Endothelial cell of umbilical vein (primary cell): ENCODE measurements around the gene NABP1.

ENCODE experiments used
- CTCF ChIP-seq, 2 donors: IDR thresholded peaks; 1 replicate in 1 of 2; 2 replicates in 1 of 2; pipeline ENCODE4 v1.5.1; 2011; ENCODE audit warnings: low read length in 2 of 2, mild to moderate bottlenecking in 2 of 2, moderate library complexity in 2 of 2, control low read depth in 1 of 2, inconsistent platforms in 1 of 2, low read depth in 1 of 2; ENCODE audit not compliant: insufficient read depth in 1 of 2; ENCODE audit errors: extremely low read depth in 1 of 2
- EZH2 ChIP-seq: IDR thresholded peaks from 2 replicates; pipeline ENCODE4 v1.6.1; 2012; ENCODE audit warnings: borderline replicate concordance, low read depth, mild to moderate bottlenecking, moderate library complexity, low read length, inconsistent platforms; ENCODE audit not compliant: severe bottlenecking
- FOS ChIP-seq: IDR thresholded peaks from 2 replicates; pipeline ENCODE4 v1.6.1; 2011; ENCODE audit warnings: mild to moderate bottlenecking, low read length, moderate library complexity, borderline replicate concordance; ENCODE audit not compliant: insufficient read depth
- GATA2 ChIP-seq: IDR thresholded peaks from 2 replicates; pipeline ENCODE4 v1.7.0; 2011; ENCODE audit warnings: low read depth, mild to moderate bottlenecking, moderate library complexity, mixed read lengths, low read length; ENCODE audit not compliant: insufficient read length, insufficient read depth
- JUN ChIP-seq: IDR thresholded peaks from 2 replicates; pipeline ENCODE4 v1.6.1; 2011; ENCODE audit warnings: borderline replicate concordance, low read depth; ENCODE audit not compliant: insufficient read length, insufficient read depth
- MYC ChIP-seq: IDR thresholded peaks from one replicate; pipeline ENCODE4 v1.6.1; 2011; ENCODE audit warnings: mild to moderate bottlenecking, low read depth, low read length
- POLR2A ChIP-seq: IDR thresholded peaks from 2 replicates; pipeline ENCODE4 v1.6.1; 2012; ENCODE audit warnings: low read depth, mild to moderate bottlenecking, control low read depth, low read length
- POLR2AphosphoS5 ChIP-seq: IDR thresholded peaks from 2 replicates; pipeline ENCODE4 v1.6.1; 2012; ENCODE audit warnings: low read depth, mild to moderate bottlenecking, control low read depth, low read length, moderate library complexity; ENCODE audit not compliant: insufficient read depth
- TF ChIP-seq, protein P1 (sequence below): IDR thresholded peaks from 2 replicates; pipeline ENCODE4 v1.6.1; 2011; ENCODE audit not compliant: insufficient read depth, insufficient read length

- TF ChIP-seq CTCF (IDR thresholded peaks at IDR 0.05; ENCODE audit: extremely low read depth in 1 of 2, insufficient read depth in 1 of 2, low read depth in 1 of 2, low read length in 2 of 2) (no peak), GATA2 (no peak), POLR2AphosphoS5 (no peak), POLR2A (no peak), EZH2 (no peak), MYC (no peak), JUN (no peak), FOS (no peak)
- TF ChIP-seq, protein P1, sequence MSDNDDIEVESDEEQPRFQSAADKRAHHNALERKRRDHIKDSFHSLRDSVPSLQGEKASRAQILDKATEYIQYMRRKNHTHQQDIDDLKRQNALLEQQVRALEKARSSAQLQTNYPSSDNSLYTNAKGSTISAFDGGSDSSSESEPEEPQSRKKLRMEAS, result no peak
Observed at GRCh38 chr2:191629001-191629453, 48.9 kb upstream of the NABP1 start.
